Tibial nerve (tissue), 4 donors: Measurements from ENCODE around the gene TASOR2. TPM values are rescaled to one million over a fixed set of nuclear protein-coding genes. Genes with fewer than 3 reads are reported as not detected.

Experiments used
- DNase-seq, 2 donors: peaks; one replicate each; pipeline ENCODE4 v3.0.0-alpha.2; 2019; ENCODE audit warnings: low spot score in 2 of 2
- H3K27ac ChIP-seq, 4 donors: fragments of 200-600 bp; sonication (generic) in 3 of 4; one replicate each; pipeline ENCODE4 v1.5.1; 2017 to 2019; ENCODE audit warnings: mild to moderate bottlenecking in 1 of 4
- H3K27me3 ChIP-seq, 2 donors: fragments of 200-600 bp; sonication (generic) in 1 of 2; one replicate each; pipeline versions ENCODE4 v1.5.1 to v1.6.0; 2017 to 2019
- H3K36me3 ChIP-seq, 3 donors: fragments of 200-600 bp; sonication (generic); one replicate each; pipeline ENCODE4 v1.5.1; 2018 to 2019
- H3K4me1 ChIP-seq, 4 donors: fragments of 200-600 bp; sonication (generic) in 3 of 4; one replicate each; pipeline ENCODE4 v1.5.1; 2017 to 2019
- H3K4me3 ChIP-seq, 4 donors: fragments of 200-600 bp; sonication (generic) in 3 of 4; one replicate each; pipeline ENCODE4 v1.5.1; 2017 to 2019; ENCODE audit warnings: mild to moderate bottlenecking in 1 of 4, moderate library complexity in 1 of 4
- H3K9me3 ChIP-seq, 4 donors: fragments of 200-600 bp; sonication (generic) in 3 of 4; one replicate each; pipeline ENCODE4 v1.5.1; 2017 to 2019
- EP300 ChIP-seq, 2 donors: sonication (generic); formaldehyde crosslinking; IDR thresholded peaks; one replicate each; pipeline ENCODE4 v1.6.1; 2017; ENCODE audit warnings: antibody characterized with exemption in 2 of 2, mild to moderate bottlenecking in 1 of 2
- POLR2A ChIP-seq, 2 donors: fragments of 450-650 bp; IDR thresholded peaks; one replicate each; pipeline ENCODE4 v1.6.1; 2017; ENCODE audit warnings: antibody characterized with exemption in 2 of 2, mild to moderate bottlenecking in 2 of 2, moderate library complexity in 2 of 2
- WGBS, 2 donors: methylation state at CpG; one replicate each; pipeline ENCODE4 v1.1.5; 2018; 5-methylcytosine and 5-hydroxymethylcytosine counted together
- total RNA-seq, 4 donors: library from RNA; depleted of rRNA; stranded (reverse); fragments of >200 nt; gene quantifications; one replicate each; pipeline ENCODE4 v1.1.0, GENCODE V29; 2016
- TF ChIP-seq, protein P1 (sequence below), 5 experiments: fragments of 200-600 bp in 3 of 5; fragments of 450-650 bp in 2 of 5; sonication (generic) in 3 of 5; IDR thresholded peaks; one replicate each; pipeline ENCODE4 v1.5.1; 2016 to 2019; ENCODE audit warnings: antibody characterized with exemption in 5 of 5, mild to moderate bottlenecking in 3 of 5, moderate library complexity in 2 of 5

Gene TASOR2
- total RNA-seq, 4 donors from 2014 or later = 67.3 to 83.7 (median 79.6) TPM

DNA sequence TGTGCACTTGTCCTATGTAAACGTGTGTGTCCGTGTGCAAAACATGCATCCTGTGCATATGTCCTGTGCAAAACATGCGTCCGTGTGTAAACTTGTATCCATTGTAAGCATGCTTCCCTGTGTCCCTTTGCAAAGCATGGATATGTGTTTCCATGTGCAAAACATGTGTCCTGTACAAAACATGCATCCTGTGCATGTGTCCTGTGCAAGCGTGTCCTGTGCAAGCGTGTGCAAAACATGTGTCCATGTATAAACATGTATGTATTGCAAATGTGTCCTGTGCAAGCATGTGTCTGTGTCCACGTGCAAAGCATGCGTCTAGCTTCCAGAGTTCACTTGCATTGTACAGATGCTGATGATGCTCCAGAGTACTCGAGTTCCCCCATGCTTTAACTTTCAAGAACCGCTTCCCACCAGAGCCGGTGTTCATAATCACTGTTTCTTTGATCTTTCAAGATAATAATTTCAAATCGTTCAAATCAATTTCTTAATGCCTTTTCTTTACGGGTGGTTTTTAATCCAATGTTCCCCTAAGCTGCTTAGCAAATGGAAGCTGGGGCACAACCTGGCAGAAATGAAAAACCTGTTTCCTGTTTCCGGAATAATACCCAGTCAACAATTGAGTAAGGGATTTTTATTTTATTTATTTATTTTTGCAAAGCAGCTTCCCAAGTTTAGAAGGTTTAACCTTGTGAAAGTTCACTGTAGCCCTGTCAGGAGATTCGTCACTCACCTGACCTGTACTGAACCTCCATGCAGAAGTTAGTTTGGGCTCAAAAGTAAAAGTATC lies 17.6 kb upstream of the TASOR2 start:
- Histone ChIP-seq H3K27ac (peak overlapping the region in 1 of 4 donors; percentile 86), H3K4me3 (peak overlapping the region; percentile 49 to 97 (median 80)), H3K36me3 (no peaks in the 10 kb centered on the region), H3K27me3 (no peaks in the 10 kb centered on the region), H3K4me1 (peaks cover 0 to 32% (median 4%) of the 10 kb centered on the region in 4 donors), H3K9me3 (no peaks in the 10 kb centered on the region)
- DNase-seq = no peak
- 49 to 50% methylated on average over 14 to 15 of the region's 15 CpGs for whole genome bisulfite sequencing, 2 donors
- TF ChIP-seq, protein P1, sequence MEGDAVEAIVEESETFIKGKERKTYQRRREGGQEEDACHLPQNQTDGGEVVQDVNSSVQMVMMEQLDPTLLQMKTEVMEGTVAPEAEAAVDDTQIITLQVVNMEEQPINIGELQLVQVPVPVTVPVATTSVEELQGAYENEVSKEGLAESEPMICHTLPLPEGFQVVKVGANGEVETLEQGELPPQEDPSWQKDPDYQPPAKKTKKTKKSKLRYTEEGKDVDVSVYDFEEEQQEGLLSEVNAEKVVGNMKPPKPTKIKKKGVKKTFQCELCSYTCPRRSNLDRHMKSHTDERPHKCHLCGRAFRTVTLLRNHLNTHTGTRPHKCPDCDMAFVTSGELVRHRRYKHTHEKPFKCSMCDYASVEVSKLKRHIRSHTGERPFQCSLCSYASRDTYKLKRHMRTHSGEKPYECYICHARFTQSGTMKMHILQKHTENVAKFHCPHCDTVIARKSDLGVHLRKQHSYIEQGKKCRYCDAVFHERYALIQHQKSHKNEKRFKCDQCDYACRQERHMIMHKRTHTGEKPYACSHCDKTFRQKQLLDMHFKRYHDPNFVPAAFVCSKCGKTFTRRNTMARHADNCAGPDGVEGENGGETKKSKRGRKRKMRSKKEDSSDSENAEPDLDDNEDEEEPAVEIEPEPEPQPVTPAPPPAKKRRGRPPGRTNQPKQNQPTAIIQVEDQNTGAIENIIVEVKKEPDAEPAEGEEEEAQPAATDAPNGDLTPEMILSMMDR (IDR thresholded peaks at IDR 0.05) = no peak
- TF ChIP-seq EP300 (IDR thresholded peaks at IDR 0.05) (no peak), POLR2A (IDR thresholded peaks at IDR 0.05) (no peak)

DNA sequence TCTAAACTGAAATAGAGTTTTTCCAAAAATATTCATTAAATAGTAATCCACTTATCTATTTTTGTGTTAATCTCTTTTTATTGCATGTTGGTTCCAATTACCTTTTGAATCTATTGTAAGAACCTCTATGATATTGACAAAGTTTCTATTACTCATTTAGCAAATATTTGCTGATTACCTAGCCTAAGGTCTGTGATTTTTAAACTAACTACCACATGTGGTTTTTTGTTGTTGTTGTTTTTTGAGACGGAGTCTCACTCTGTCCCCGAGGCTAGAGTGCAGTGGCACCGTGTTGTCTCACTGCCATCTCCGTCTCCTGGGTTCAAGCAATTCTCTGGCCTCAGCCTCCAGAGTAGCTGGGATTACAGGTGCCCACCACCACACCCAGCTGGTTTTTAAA lies 16.2 kb upstream of the TASOR2 start:
- Histone ChIP-seq H3K27me3 (no peaks in the 10 kb centered on the region), H3K4me1 (peaks cover 0 to 32% (median 4%) of the 10 kb centered on the region in 4 donors), H3K9me3 (peaks cover 0 to 2% (median 0%) of the 10 kb centered on the region in 4 donors), H3K4me3 (no peak overlapping the region), H3K36me3 (no peaks in the 10 kb centered on the region), H3K27ac (no peak overlapping the region)
- no peak for DNase-seq
- 82 to 87% methylated on average over 4 of the region's 4 CpGs for WGBS, 2 donors
- no peak for TF ChIP-seq POLR2A (IDR thresholded peaks at IDR 0.05)
- no peak for TF ChIP-seq EP300 (IDR thresholded peaks at IDR 0.05)
- TF ChIP-seq, protein P1 (IDR thresholded peaks at IDR 0.05) = no peak

DNA sequence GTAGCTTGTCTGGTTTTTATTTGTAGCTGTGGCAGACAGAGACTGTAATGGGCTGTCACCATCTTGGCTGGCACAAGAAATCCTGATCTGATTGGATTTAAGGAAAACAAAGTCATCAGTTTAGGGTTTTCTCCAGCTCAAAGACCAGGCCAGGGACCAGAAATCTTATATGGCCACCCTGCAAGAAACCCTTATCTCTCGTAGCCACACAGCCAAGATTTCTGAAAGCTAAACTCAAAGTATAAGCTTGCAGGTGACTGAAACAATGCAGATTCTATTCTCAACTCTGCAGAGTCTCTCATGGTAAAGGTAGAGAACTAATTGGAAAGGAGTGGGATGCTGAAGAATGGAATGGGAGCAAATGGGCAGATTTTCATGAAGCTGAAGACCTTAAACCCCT lies 15.0 kb upstream of the TASOR2 start:
- Histone ChIP-seq H3K36me3 (no peaks in the 10 kb centered on the region), H3K27me3 (no peaks in the 10 kb centered on the region), H3K4me1 (peaks cover 0 to 22% (median 4%) of the 10 kb centered on the region in 4 donors), H3K9me3 (peaks cover 0 to 5% (median 0%) of the 10 kb centered on the region in 4 donors), H3K4me3 (no peak overlapping the region), H3K27ac (no peak overlapping the region)
- 84 to 89% methylated on average over 1 of the region's 1 CpG for WGBS, 2 donors
- TF ChIP-seq, protein P1 (IDR thresholded peaks at IDR 0.05) = no peak
- no peak for TF ChIP-seq EP300 (IDR thresholded peaks at IDR 0.05)
- TF ChIP-seq POLR2A (IDR thresholded peaks at IDR 0.05) = no peak
- DNase-seq = no peak

DNA sequence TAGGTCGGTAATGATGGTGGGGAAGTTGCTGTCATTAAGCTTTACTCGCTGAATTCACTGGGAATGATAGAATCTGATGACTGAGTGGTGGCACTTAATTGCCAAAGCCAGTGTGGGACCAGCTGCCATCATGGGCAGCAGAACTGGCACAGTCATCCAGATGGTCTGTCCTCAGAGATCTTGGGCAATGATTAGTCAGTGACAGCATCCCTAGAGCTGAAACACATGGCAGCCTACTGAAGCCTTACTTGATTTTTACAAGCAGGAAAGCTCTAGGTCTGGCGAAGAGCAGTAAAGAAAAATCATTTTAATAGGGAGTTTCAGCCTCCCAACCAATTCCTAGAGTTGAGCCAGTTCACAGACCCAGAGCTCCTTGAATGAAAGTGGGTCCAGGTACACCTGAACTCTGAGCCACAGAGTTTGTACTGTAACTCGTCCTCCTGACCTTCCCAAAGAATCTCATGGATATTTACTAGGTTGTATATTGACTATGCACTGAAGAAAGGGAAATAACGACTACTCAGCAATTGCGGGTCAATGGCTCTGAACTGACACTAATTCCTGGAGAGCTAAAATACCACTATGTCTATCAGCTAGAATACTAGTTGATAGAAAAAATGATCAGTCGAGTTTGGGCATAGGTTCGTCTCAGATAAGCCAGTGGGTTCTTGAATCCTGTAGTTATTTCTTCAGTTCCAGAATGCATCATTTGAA lies 13.8 kb upstream of the TASOR2 start:
- no peak overlapping the region for H3K27ac ChIP-seq
- H3K4me3 ChIP-seq = no peak overlapping the region
- TF ChIP-seq EP300 (IDR thresholded peaks at IDR 0.05) = no peak
- no peak for TF ChIP-seq POLR2A (IDR thresholded peaks at IDR 0.05)
- TF ChIP-seq, protein P1 (IDR thresholded peaks at IDR 0.05) = no peak
- H3K4me1 ChIP-seq = peaks cover 0 to 12% (median 4%) of the 10 kb centered on the region in 4 donors
- H3K27me3 ChIP-seq = no peaks in the 10 kb centered on the region
- H3K9me3 ChIP-seq = peaks cover 0 to 5% (median 0%) of the 10 kb centered on the region in 4 donors
- WGBS, 2 donors = 73 to 78% methylated on average over 8 of the region's 8 CpGs
- no peak for DNase-seq
- H3K36me3 ChIP-seq = no peaks in the 10 kb centered on the region
